K562 (cell line): ENCODE data around the gene FLAD1. TPM values are rescaled to one million over a fixed set of nuclear protein-coding genes. Genes with fewer than 3 reads are reported as not detected.

Experiments used
- ATAC-seq: fragments of 200-7000 bp; cut with Tn5 transposase; 3 replicates; pipeline ENCODE4 v1.9.1; 2020; ENCODE audit warnings: moderate library complexity
- BruUV-seq: library from RNA; stranded (reverse); fragments of 400-500 nt; replicated peaks from 2 replicates; lab custom pipeline; 2021; lab: Mats Ljungman, UMichigan
- CTCF ChIA-PET: fragments of 300-600 bp; formaldehyde crosslinking; extraction: SDS; loops from one replicate; lab custom pipeline; 2021; ENCODE audit warnings: low intra/inter-chr PET ratio; lab: Yijun Ruan, JAX
- POLR2A ChIA-PET: fragments of 300-600, 350-650 bp; sonication (Branson Sonifier 250); formaldehyde crosslinking; extraction: SDS; loops from one replicate; lab custom pipeline; 2021; ENCODE audit warnings: antibody characterized with exemption, inconsistent platforms; lab: Yijun Ruan, JAX
- DNase-seq, 4 experiments: peaks; one replicate each; pipeline versions ENCODE4 v3.0.0 to v3.0.0-alpha.2; 2011 to 2018; ENCODE audit warnings: low spot score in 3 of 4, mixed read lengths in 3 of 4; ENCODE audit errors: extremely low read depth in 1 of 4
- FAIRE-seq: peaks from 2 replicates; lab custom pipeline; 2011; peaks lifted over from hg19 to GRCh38; lab: Jason Lieb, UNC
- H2AFZ ChIP-seq: 2 replicates; pipeline ENCODE4 v1.6.0; 2011; ENCODE audit warnings: low read depth, low read length, control low read depth, inconsistent platforms
- H3K27ac ChIP-seq: fragments of 200-600 bp; 3 replicates; pipeline ENCODE4 v1.8.0; 2011; ENCODE audit warnings: low read depth, mild to moderate bottlenecking, control low read depth, inconsistent platforms, low read length, moderate library complexity, mixed read lengths; ENCODE audit errors: extremely low read depth
- H3K27me3 ChIP-seq, 2 experiments: fragments of 300-600 bp in 1 of 2; 2 replicates in 1 of 2; 3 replicates in 1 of 2; pipeline versions ENCODE4 v1.6.0 to v1.8.0; 2011; ENCODE audit warnings: inconsistent platforms in 2 of 2, low read length in 2 of 2, mild to moderate bottlenecking in 1 of 2, mixed read lengths in 1 of 2, moderate library complexity in 1 of 2; ENCODE audit not compliant: control insufficient read depth in 2 of 2, insufficient read depth in 2 of 2
- H3K36me3 ChIP-seq: fragments of 300-600 bp; 3 replicates; pipeline ENCODE4 v1.8.0; 2011; ENCODE audit warnings: mild to moderate bottlenecking, low read length, inconsistent platforms; ENCODE audit not compliant: control insufficient read depth, insufficient read depth
- H3K4me1 ChIP-seq, 2 experiments: fragments of 200-600 bp in 1 of 2; replicated peaks in 1 of 2; 2 replicates in 1 of 2; 3 replicates in 1 of 2; pipeline versions ENCODE4 v1.5.1 to v1.8.0; 2011; ENCODE audit warnings: inconsistent platforms in 2 of 2, low read length in 2 of 2, mild to moderate bottlenecking in 1 of 2, mixed read lengths in 1 of 2, moderate library complexity in 1 of 2; ENCODE audit not compliant: control insufficient read depth in 2 of 2, insufficient read depth in 2 of 2
- H3K4me2 ChIP-seq: 2 replicates; pipeline ENCODE4 v1.6.1; 2011; ENCODE audit warnings: low read length, control low read depth, inconsistent platforms, mixed read lengths; ENCODE audit not compliant: insufficient read depth
- H3K4me3 ChIP-seq: fragments of 200-600 bp; sonication (generic), shearing (Covaris generic); 2 replicates; pipeline ENCODE4 v1.5.1; 2016; ENCODE audit warnings: control low read depth, inconsistent platforms
- H3K79me2 ChIP-seq: fragments of 200-600 bp; 3 replicates; pipeline ENCODE4 v1.8.0; 2011; ENCODE audit warnings: low read length, inconsistent platforms; ENCODE audit not compliant: control insufficient read depth, insufficient read depth
- H3K9ac ChIP-seq, 2 experiments: 2 replicates each; pipeline versions ENCODE4 v1.6.0 to v1.6.1; 2011; ENCODE audit warnings: low read depth in 2 of 2, low read length in 2 of 2, control low read depth in 1 of 2, inconsistent platforms in 1 of 2, mild to moderate bottlenecking in 1 of 2, mixed read lengths in 1 of 2; ENCODE audit not compliant: insufficient read depth in 1 of 2
- H3K9me1 ChIP-seq: one replicate; pipeline ENCODE4 v1.6.0; 2011; ENCODE audit warnings: inconsistent platforms, mild to moderate bottlenecking, low read length, moderate library complexity; ENCODE audit not compliant: control insufficient read depth, insufficient read depth
- H3K9me3 ChIP-seq: replicated peaks from 2 replicates; pipeline ENCODE4 v1.5.1; 2011; ENCODE audit warnings: low read depth, low read length, inconsistent platforms; ENCODE audit not compliant: control insufficient read depth, insufficient read depth
- H4K20me1 ChIP-seq: replicated peaks from 2 replicates; pipeline ENCODE4 v1.6.1; 2011; ENCODE audit warnings: low read length, inconsistent platforms, mixed read lengths; ENCODE audit not compliant: control insufficient read depth, insufficient read depth
- ARHGAP35 ChIP-seq: fragments of 450-650 bp; IDR thresholded peaks from 2 replicates; pipeline ENCODE4 v1.6.1; 2018; ENCODE audit not compliant: partially characterized antibody
- BRCA1 ChIP-seq, 2 experiments: fragments of 450-650 bp in 1 of 2; sonication (generic) in 1 of 2; formaldehyde crosslinking in 1 of 2; IDR thresholded peaks; 2 replicates each; pipeline versions ENCODE4 v1.5.0 to v1.6.1; 2017 to 2020; ENCODE audit warnings: mild to moderate bottlenecking in 1 of 2, missing genetic modification reagents in 1 of 2
- FOXM1 ChIP-seq, 2 experiments: fragments of 450-650 bp in 1 of 2; sonication (generic) in 1 of 2; formaldehyde crosslinking in 1 of 2; IDR thresholded peaks; 2 replicates each; pipeline versions ENCODE4 v1.6.1 to v1.9.0; 2017 to 2022; ENCODE audit warnings: low read depth in 2 of 2, mild to moderate bottlenecking in 2 of 2, missing genetic modification reagents in 1 of 2, moderate library complexity in 1 of 2
- HDAC2 ChIP-seq: fragments of 450-650 bp; IDR thresholded peaks from 2 replicates; pipeline ENCODE4 v1.6.1; 2016; ENCODE audit warnings: mild to moderate bottlenecking
- POLR2G ChIP-seq: fragments of 200-400 bp; formaldehyde crosslinking; IDR thresholded peaks from 2 replicates; pipeline ENCODE4 v1.6.1; 2017; ENCODE audit warnings: low read depth, mild to moderate bottlenecking, antibody characterized with exemption, low read length, moderate library complexity
- SRSF1 ChIP-seq: fragments of 200-400 bp; formaldehyde crosslinking; IDR thresholded peaks from 2 replicates; pipeline ENCODE4 v1.6.1; 2017; ENCODE audit warnings: mild to moderate bottlenecking, low read depth, low read length, moderate library complexity
- TFAP4 ChIP-seq: sonication (generic); formaldehyde crosslinking; IDR thresholded peaks from 2 replicates; pipeline ENCODE4 v1.8.0; 2022; ENCODE audit warnings: missing genetic modification reagents, mild to moderate bottlenecking, moderate library complexity, borderline replicate concordance
- WHSC1 ChIP-seq: IDR thresholded peaks from one replicate; pipeline ENCODE4 v1.6.1; 2012; ENCODE audit warnings: low read length, control low read depth, inconsistent platforms
- ZBTB17 ChIP-seq: fragments of 450-650 bp; formaldehyde crosslinking; IDR thresholded peaks from 2 replicates; pipeline ENCODE4 v1.4.0; 2020; ENCODE audit warnings: mild to moderate bottlenecking
- ZFX ChIP-seq: sonication (generic); formaldehyde crosslinking; IDR thresholded peaks from 2 replicates; pipeline ENCODE4 v1.8.0; 2022; ENCODE audit warnings: mild to moderate bottlenecking, missing genetic modification reagents, moderate library complexity
- ZNF274 ChIP-seq: IDR thresholded peaks from 2 replicates; pipeline ENCODE4 v1.6.1; 2011; ENCODE audit warnings: low read depth, mild to moderate bottlenecking, low read length, moderate library complexity, borderline replicate concordance
- ZNF561 ChIP-seq: fragments of 450-650 bp; formaldehyde crosslinking; conservative IDR thresholded peaks from 2 replicates; pipeline ENCODE4 v1.4.0; 2020; ENCODE audit warnings: mild to moderate bottlenecking, moderate library complexity
- WGBS: fragments of 100-300 bp; shearing (Covaris generic); methylation state at CpG from one replicate; pipeline ENCODE4 v1.1.6; 2016; ENCODE audit warnings: low coverage, mixed read lengths; ENCODE audit not compliant: insufficient coverage; ENCODE audit errors: missing lambda C conversion rate; 5-methylcytosine and 5-hydroxymethylcytosine counted together
- in situ Hi-C: fragments of 300-500 bp; cut with MboI; formaldehyde crosslinking; loops from 4 replicates; pipeline ENCODE4 v1.15.0; 2018; ENCODE audit warnings: inconsistent platforms, mixed read lengths
- intact Hi-C: fragments of 100-400 bp; cut with micrococcal nuclease; formaldehyde crosslinking; loops from 2 replicates; pipeline ENCODE4 v1.14.2; 2022
- polyA plus RNA-seq, 8 experiments: library from polyadenylated mRNA; depleted of rRNA in 4 of 8; stranded (reverse) in 5 of 8; unstranded in 3 of 8; fragments of >200 nt; fragmentation: Nextera tagmentation in 2 of 8; fragmentation: Illumina TruSeq in 1 of 8; extraction: Ambion mirVana in 2 of 8; extraction: Trizol in 1 of 8; gene quantifications; 2 replicates each; pipeline versions ENCODE4 v1.2.1 to v1.2.3, GENCODE V29; 2011 to 2014; ENCODE audit warnings: inconsistent platforms in 1 of 8, missing spikeins in 1 of 8
- total RNA-seq, 7 experiments: library from RNA; depleted of rRNA in 6 of 7; stranded (reverse); fragments of >200 nt in 6 of 7; fragmentation: Illumina TruSeq in 2 of 7; extraction: Trizol in 2 of 7; gene quantifications; 2 replicates each; pipeline versions ENCODE4 v1.2.1 to v1.2.3, GENCODE V29; 2011 to 2021; ENCODE audit warnings: low replicate concordance in 1 of 7
- TF ChIP-seq, protein P1 (sequence below): fragments of 250-450 bp; sonication (Bioruptor Pico); IDR thresholded peaks from 2 replicates; pipeline ENCODE4 v1.5.0; 2021; ENCODE audit warnings: mild to moderate bottlenecking, moderate library complexity
- TF ChIP-seq, protein P2 (sequence below): fragments of 250-450 bp; sonication (Bioruptor Pico); IDR thresholded peaks from 2 replicates; pipeline ENCODE4 v1.6.1; 2021; ENCODE audit warnings: mild to moderate bottlenecking

FLAD1 gene
- total and polyA plus RNA-seq, 9 of the 15 experiments (the other 6 are each of a cell fraction or from before 2014, with no cell fraction given): 24.9 to 85.8 (median 67.0) TPM

GRCh38 chr1:154983776-154984466 lies 777 bp downstream of the FLAD1 start:
- H3K36me3 ChIP-seq: peaks cover 46% of the 10 kb centered on the region
- peaks cover 5 to 34% of the 10 kb centered on the region in 2 experiments; a peak in 4 of 5 replicates for H3K4me1 ChIP-seq
- 0% methylated on average over 17 of the region's 17 CpGs for WGBS
- H3K9me1 ChIP-seq: no peaks in the 10 kb centered on the region
- BruUV-seq: no TSS peak
- peak in 1 of 4 experiments; percentile 45 for DNase-seq
- no peaks in the 10 kb centered on the region for H3K9me3 ChIP-seq
- intact Hi-C loops (no loop called here), in situ Hi-C loops (no loop called here)
- no peaks in the 10 kb centered on the region; the same call in 1 of the 2 replicates for H4K20me1 ChIP-seq
- CTCF ChIA-PET: interaction anchor here (1.1 kb wide), 1 partner anchor 34 kb away, joined by 3 read pairs; no protein-coding TSS in a partner anchor
- no peaks in the 10 kb centered on the region for H3K27me3 ChIP-seq
- H2AFZ ChIP-seq: no peak overlapping the region
- POLR2A ChIA-PET: interaction anchor here (0.5 to 4.7 kb wide), 10 partner anchors 12 to 1607 kb away, joined by 3 to 80 read pairs (median 4); partner anchors contain the start of genes CKS1B, LENEP, PBXIP1 and SHC1
- ATAC-seq: peak; percentile 24
- peak overlapping the region; percentile 83 to 93 for H3K9ac ChIP-seq
- FAIRE-seq: no peak
- H3K27ac ChIP-seq: peak overlapping the region; percentile 74
- peak overlapping the region; percentile 85 for H3K4me2 ChIP-seq
- peaks cover 76% of the 10 kb centered on the region for H3K79me2 ChIP-seq
- H3K4me3 ChIP-seq: peak overlapping the region; percentile 60
- TF ChIP-seq, protein P1, sequence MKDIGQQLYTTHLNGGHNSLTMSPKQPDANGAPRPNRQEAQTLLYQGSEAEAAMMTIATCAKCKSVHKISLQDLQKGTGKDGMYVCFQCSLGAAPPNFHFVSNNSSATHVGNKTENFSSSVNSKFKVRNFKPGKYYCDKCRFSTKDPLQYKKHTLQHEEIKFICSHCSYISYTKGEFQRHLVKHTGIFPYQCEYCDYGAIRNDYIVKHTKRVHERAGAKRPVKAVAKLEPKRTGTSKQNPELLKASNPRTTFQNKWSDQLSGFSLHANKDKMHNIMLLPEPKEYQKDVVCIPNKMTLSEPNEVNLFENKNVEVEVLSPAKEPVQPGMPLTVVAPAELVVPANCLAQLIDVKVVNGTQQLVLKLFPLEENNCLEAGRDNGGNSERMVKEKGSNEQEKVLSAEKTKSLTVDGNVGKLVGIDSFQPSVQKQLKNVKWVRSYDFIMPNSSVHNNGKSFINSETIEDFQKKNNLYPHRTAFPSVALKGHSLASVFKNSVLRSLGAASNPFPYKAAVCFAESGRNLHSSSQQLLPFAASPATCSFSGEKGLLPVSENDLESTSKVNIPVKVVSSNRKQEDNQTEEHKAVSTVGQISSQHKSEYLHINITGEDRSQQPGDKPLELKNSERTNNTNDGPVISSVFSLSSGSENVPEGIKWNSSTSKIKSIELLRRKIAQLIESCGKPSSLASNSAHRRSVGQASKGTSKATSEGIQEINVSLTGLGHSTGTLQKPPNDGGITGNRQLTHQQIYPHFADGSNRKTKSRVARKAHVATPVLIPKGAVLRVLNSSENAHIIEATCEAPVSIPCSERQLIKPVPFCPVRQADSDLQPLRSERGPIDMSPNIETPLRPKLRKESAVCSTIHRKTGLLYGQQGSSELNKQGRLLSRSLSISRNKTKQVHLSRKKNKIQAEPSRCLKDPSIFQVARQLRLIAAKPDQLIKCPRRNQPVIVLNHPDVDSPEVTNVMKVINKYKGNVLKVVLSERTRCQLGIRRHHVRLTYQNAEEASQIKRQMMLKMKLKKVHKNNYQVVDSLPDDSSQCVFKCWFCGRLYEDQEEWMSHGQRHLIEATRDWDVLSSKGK (CRISPR knock-in tag): no peak
- TF ChIP-seq ZFX (CRISPR knock-in tag) (0 out of 2 replicates have a peak, but pooled peaks have one; percentile 9), WHSC1 (no peak), ZNF274 (no peak), SRSF1 (no peak), ARHGAP35 (no peak), FOXM1 (IDR thresholded peaks at IDR 0.05; ENCODE audit: low read depth) (no peak), FOXM1 (CRISPR knock-in tag; IDR thresholded peaks at IDR 0.05; ENCODE audit: low read depth) (no peak), BRCA1 (IDR thresholded peaks at IDR 0.05) (no peak), BRCA1 (CRISPR knock-in tag; IDR thresholded peaks at IDR 0.05) (no peak), HDAC2 (no peak), ZBTB17 (CRISPR knock-in tag) (no peak), TFAP4 (CRISPR knock-in tag) (no peak), ZNF561 (CRISPR knock-in tag) (no peak), POLR2G (peak; percentile 49)
- TF ChIP-seq, protein P2, sequence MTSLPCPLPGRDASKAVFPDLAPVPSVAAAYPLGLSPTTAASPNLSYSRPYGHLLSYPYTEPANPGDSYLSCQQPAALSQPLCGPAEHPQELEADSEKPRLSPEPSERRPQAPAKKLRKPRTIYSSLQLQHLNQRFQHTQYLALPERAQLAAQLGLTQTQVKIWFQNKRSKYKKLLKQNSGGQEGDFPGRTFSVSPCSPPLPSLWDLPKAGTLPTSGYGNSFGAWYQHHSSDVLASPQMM (CRISPR knock-in tag): no peak
